SK-N-SH (cell line): ENCODE measurements around the gene DYNLT1.

Source experiments
- CTCF ChIP-seq: fragments of 200-600 bp; sonication (generic); IDR thresholded peaks from 2 replicates; pipeline ENCODE4 v1.6.1; 2017; ENCODE audit warnings: antibody characterized with exemption, mild to moderate bottlenecking, moderate library complexity
- EP300 ChIP-seq, 2 experiments: IDR thresholded peaks; 2 replicates each; pipeline versions ENCODE4 v1.4.0 to v1.6.1; 2012; ENCODE audit warnings: borderline replicate concordance in 1 of 2, low read depth in 1 of 2, low read length in 1 of 2
- EZH2phosphoT487 ChIP-seq: fragments of 200-600 bp; sonication (generic); IDR thresholded peaks from 2 replicates; pipeline ENCODE4 v1.6.1; 2017; ENCODE audit warnings: low read depth, mixed run types, mild to moderate bottlenecking, antibody characterized with exemption, moderate library complexity, borderline replicate concordance
- GATA2 ChIP-seq: sonication (generic); formaldehyde crosslinking; IDR thresholded peaks from 2 replicates; pipeline ENCODE4 v1.5.0; 2020; ENCODE audit warnings: mild to moderate bottlenecking, missing genetic modification reagents
- NRF1 ChIP-seq: IDR thresholded peaks from 2 replicates; pipeline ENCODE4 v1.6.1; 2012; ENCODE audit warnings: low read depth, mild to moderate bottlenecking, low read length
- POLR2AphosphoS5 ChIP-seq: IDR thresholded peaks from 2 replicates; pipeline ENCODE4 v1.6.1; 2012; ENCODE audit warnings: low read depth, low read length
- RFX5 ChIP-seq: IDR thresholded peaks from 2 replicates; pipeline ENCODE4 v1.6.1; 2012; ENCODE audit warnings: mild to moderate bottlenecking, improper control_type of control experiment, low read length
- SIN3A ChIP-seq: IDR thresholded peaks from 2 replicates; pipeline ENCODE4 v1.6.1; 2012; ENCODE audit warnings: low read depth, mild to moderate bottlenecking, low read length, moderate library complexity, borderline replicate concordance
- TAF1 ChIP-seq: IDR thresholded peaks from 2 replicates; pipeline ENCODE4 v1.6.1; 2012; ENCODE audit warnings: low read depth, mild to moderate bottlenecking, low read length, moderate library complexity, borderline replicate concordance
- TEAD4 ChIP-seq: IDR thresholded peaks from 2 replicates; pipeline ENCODE4 v1.4.0; 2012; ENCODE audit warnings: mild to moderate bottlenecking, borderline replicate concordance; ENCODE audit not compliant: insufficient read depth
- YY1 ChIP-seq: IDR thresholded peaks from 2 replicates; pipeline ENCODE4 v1.4.0; 2012; ENCODE audit warnings: low read depth, mild to moderate bottlenecking
- TF ChIP-seq, protein P1 (sequence below): fragments of 150-350 bp; IDR thresholded peaks from 2 replicates; pipeline ENCODE4 v1.6.1; 2016; ENCODE audit warnings: mild to moderate bottlenecking, low read depth, low read length
- TF ChIP-seq, protein P2 (sequence below): IDR thresholded peaks from 2 replicates; pipeline ENCODE4 v1.4.0; 2012; ENCODE audit warnings: low read depth, borderline replicate concordance

DNA sequence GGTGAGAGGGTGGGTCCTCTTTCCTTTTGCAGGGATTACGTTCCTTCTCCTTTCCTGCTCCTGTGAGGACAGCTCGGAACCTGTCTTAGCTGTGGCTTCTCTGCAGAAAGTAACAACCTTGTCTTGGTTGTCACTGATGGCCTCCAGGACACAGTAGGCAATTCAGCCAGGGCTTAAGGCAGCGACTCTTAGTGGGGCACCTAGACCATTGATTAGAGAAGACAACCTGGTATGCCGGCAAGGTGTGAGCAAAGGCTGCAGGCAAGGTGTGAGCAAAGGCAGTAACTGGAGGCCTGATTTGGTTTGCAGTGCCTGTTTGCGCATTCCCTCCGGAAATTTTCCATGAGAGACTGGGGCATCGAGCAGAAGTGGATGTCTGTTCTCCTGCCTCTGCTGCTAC is 37.6 kb downstream of the DYNLT1 start:
- no peak for TF ChIP-seq EZH2phosphoT487
- TF ChIP-seq EP300 (IDR thresholded peaks at IDR 0.05; ENCODE audit: borderline replicate concordance in 1 of 2, low read depth in 1 of 2, low read length in 1 of 2), result no peak
- no peak for TF ChIP-seq SIN3A
- TF ChIP-seq NRF1, result no peak
- no peak for TF ChIP-seq YY1
- no peak for TF ChIP-seq POLR2AphosphoS5
- TF ChIP-seq, protein P1, sequence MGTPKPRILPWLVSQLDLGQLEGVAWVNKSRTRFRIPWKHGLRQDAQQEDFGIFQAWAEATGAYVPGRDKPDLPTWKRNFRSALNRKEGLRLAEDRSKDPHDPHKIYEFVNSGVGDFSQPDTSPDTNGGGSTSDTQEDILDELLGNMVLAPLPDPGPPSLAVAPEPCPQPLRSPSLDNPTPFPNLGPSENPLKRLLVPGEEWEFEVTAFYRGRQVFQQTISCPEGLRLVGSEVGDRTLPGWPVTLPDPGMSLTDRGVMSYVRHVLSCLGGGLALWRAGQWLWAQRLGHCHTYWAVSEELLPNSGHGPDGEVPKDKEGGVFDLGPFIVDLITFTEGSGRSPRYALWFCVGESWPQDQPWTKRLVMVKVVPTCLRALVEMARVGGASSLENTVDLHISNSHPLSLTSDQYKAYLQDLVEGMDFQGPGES, result no peak
- no peak for TF ChIP-seq RFX5
- TF ChIP-seq CTCF, result no peak
- no peak for TF ChIP-seq TEAD4
- TF ChIP-seq, protein P2, sequence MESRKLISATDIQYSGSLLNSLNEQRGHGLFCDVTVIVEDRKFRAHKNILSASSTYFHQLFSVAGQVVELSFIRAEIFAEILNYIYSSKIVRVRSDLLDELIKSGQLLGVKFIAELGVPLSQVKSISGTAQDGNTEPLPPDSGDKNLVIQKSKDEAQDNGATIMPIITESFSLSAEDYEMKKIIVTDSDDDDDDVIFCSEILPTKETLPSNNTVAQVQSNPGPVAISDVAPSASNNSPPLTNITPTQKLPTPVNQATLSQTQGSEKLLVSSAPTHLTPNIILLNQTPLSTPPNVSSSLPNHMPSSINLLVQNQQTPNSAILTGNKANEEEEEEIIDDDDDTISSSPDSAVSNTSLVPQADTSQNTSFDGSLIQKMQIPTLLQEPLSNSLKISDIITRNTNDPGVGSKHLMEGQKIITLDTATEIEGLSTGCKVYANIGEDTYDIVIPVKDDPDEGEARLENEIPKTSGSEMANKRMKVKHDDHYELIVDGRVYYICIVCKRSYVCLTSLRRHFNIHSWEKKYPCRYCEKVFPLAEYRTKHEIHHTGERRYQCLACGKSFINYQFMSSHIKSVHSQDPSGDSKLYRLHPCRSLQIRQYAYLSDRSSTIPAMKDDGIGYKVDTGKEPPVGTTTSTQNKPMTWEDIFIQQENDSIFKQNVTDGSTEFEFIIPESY, result no peak
- no peak for TF ChIP-seq GATA2 (CRISPR knock-in tag)
- no peak for TF ChIP-seq TAF1
